ENCODE measurements around the gene DOCK11. TPM values are rescaled to one million over a fixed set of nuclear protein-coding genes. Genes with fewer than 3 reads are reported as not detected.

DOCK11 gene
- total RNA-seq, 1 experiment from 2014 or later, result 2.7 TPM

- CTCF ChIA-PET, result no interaction called here
Observed at GRCh38 chrX:118621081-118621759, 125.6 kb downstream of the DOCK11 start.

GRCh38 chrX:118623062-118623461 lies 127.4 kb downstream of the DOCK11 start:
- POLR2A ChIA-PET, result no interaction called here
- BruUV-seq (replicated peaks), result no TSS peak
- no peaks in the 10 kb centered on the region for H3K36me3 ChIP-seq (ENCODE audit: control insufficient read depth, insufficient read depth, low read length)
- intact Hi-C loops (cut with micrococcal nuclease; ENCODE audit: unreplicated experiment), result no loop called here
- TF ChIP-seq CTCF (IDR thresholded peaks at IDR 0.05; ENCODE audit: insufficient read depth in 1 of 2, low read depth in 1 of 2, low read length in 1 of 2, severe bottlenecking in 1 of 2, unreplicated experiment in 1 of 2), result no peak
- no peaks in the 10 kb centered on the region for H3K4me1 ChIP-seq
- no peak for DNase-seq
- CTCF ChIA-PET, result no interaction called here
- no peaks in the 10 kb centered on the region for H3K4me1 Mint-ChIP-seq (ENCODE audit: low read depth, unreplicated experiment)
- H3K9me3 Mint-ChIP-seq (ENCODE audit: unreplicated experiment), result no peaks in the 10 kb centered on the region
- no peaks in the 10 kb centered on the region for H3K9me3 ChIP-seq
- H3K27me3 ChIP-seq (replicated peaks; ENCODE audit: control insufficient read depth, insufficient read depth, low read length), result no peaks in the 10 kb centered on the region
- H3K27ac Mint-ChIP-seq (ENCODE audit: unreplicated experiment), result no peak overlapping the region
- H3K36me3 Mint-ChIP-seq (ENCODE audit: insufficient read depth, unreplicated experiment), result no peaks in the 10 kb centered on the region
- H3K27me3 Mint-ChIP-seq (ENCODE audit: insufficient read depth, unreplicated experiment), result no peaks in the 10 kb centered on the region
- no peak overlapping the region for H3K4me3 Mint-ChIP-seq (ENCODE audit: unreplicated experiment)
- H3K4me3 ChIP-seq (ENCODE audit: low read depth, low read length), result no peak overlapping the region

More at GRCh38 chrX:118621081-118621759, 125.6 kb downstream of the DOCK11 start:
- Mint-ChIP-seq H3K4me1 (ENCODE audit: low read depth, unreplicated experiment) (no peaks in the 10 kb centered on the region), H3K9me3 (ENCODE audit: unreplicated experiment) (no peaks in the 10 kb centered on the region), H3K36me3 (ENCODE audit: insufficient read depth, unreplicated experiment) (no peaks in the 10 kb centered on the region), H3K27ac (ENCODE audit: unreplicated experiment) (no peak overlapping the region), H3K27me3 (ENCODE audit: insufficient read depth, unreplicated experiment) (no peaks in the 10 kb centered on the region), H3K4me3 (ENCODE audit: unreplicated experiment) (no peak overlapping the region)
- TF ChIP-seq CTCF (IDR thresholded peaks at IDR 0.05; ENCODE audit: insufficient read depth in 1 of 2, low read depth in 1 of 2, low read length in 1 of 2, severe bottlenecking in 1 of 2, unreplicated experiment in 1 of 2), result no peak
- no peak overlapping the region for H3K4me3 ChIP-seq (ENCODE audit: low read depth, low read length)
- no peaks in the 10 kb centered on the region for H3K9me3 ChIP-seq
- H3K27me3 ChIP-seq (replicated peaks; ENCODE audit: control insufficient read depth, insufficient read depth, low read length), result no peaks in the 10 kb centered on the region
- intact Hi-C loops (cut with micrococcal nuclease; ENCODE audit: unreplicated experiment), result no loop called here
- H3K4me1 ChIP-seq, result no peaks in the 10 kb centered on the region
- POLR2A ChIA-PET, result no interaction called here
- H3K36me3 ChIP-seq (ENCODE audit: control insufficient read depth, insufficient read depth, low read length), result no peaks in the 10 kb centered on the region
- no peak for DNase-seq
- BruUV-seq (replicated peaks), result no TSS peak

- no TSS peak for BruUV-seq (replicated peaks)
- no peak overlapping the region for H3K27ac Mint-ChIP-seq (ENCODE audit: unreplicated experiment)
- no peak overlapping the region for H3K4me3 Mint-ChIP-seq (ENCODE audit: unreplicated experiment)
- no peaks in the 10 kb centered on the region for H3K36me3 Mint-ChIP-seq (ENCODE audit: insufficient read depth, unreplicated experiment)
- ChIA-PET CTCF (no interaction called here), POLR2A (no interaction called here)
- H3K4me3 ChIP-seq (ENCODE audit: low read depth, low read length), result no peak overlapping the region
- intact Hi-C loops (cut with micrococcal nuclease; ENCODE audit: unreplicated experiment), result no loop called here
- H3K9me3 ChIP-seq, result no peaks in the 10 kb centered on the region
- no peaks in the 10 kb centered on the region for H3K9me3 Mint-ChIP-seq (ENCODE audit: unreplicated experiment)
- TF ChIP-seq CTCF (IDR thresholded peaks at IDR 0.05; ENCODE audit: insufficient read depth in 1 of 2, low read depth in 1 of 2, low read length in 1 of 2, severe bottlenecking in 1 of 2, unreplicated experiment in 1 of 2), result no peak
- H3K4me1 Mint-ChIP-seq (ENCODE audit: low read depth, unreplicated experiment), result no peaks in the 10 kb centered on the region
- H3K36me3 ChIP-seq (ENCODE audit: control insufficient read depth, insufficient read depth, low read length), result no peaks in the 10 kb centered on the region
- H3K27me3 ChIP-seq (replicated peaks; ENCODE audit: control insufficient read depth, insufficient read depth, low read length), result no peaks in the 10 kb centered on the region
- no peaks in the 10 kb centered on the region for H3K27me3 Mint-ChIP-seq (ENCODE audit: insufficient read depth, unreplicated experiment)
- no peak for DNase-seq
- H3K4me1 ChIP-seq, result no peaks in the 10 kb centered on the region
Observed at GRCh38 chrX:118626346-118626745, 130.7 kb downstream of the DOCK11 start.
